ENCODE measurements around the gene PHF23. TPM values are rescaled to one million over a fixed set of nuclear protein-coding genes. Genes with fewer than 3 reads are reported as not detected.

The PHF23 gene
- total RNA-seq, 4 donors from 2014 or later: 23.4 to 32.5 (median 27.9) TPM

- WGBS, 2 donors: 80 to 82% methylated on average over 5 of the region's 5 CpGs
- TF ChIP-seq POLR2A (IDR thresholded peaks at IDR 0.05): no peak
- TF ChIP-seq, protein P1, sequence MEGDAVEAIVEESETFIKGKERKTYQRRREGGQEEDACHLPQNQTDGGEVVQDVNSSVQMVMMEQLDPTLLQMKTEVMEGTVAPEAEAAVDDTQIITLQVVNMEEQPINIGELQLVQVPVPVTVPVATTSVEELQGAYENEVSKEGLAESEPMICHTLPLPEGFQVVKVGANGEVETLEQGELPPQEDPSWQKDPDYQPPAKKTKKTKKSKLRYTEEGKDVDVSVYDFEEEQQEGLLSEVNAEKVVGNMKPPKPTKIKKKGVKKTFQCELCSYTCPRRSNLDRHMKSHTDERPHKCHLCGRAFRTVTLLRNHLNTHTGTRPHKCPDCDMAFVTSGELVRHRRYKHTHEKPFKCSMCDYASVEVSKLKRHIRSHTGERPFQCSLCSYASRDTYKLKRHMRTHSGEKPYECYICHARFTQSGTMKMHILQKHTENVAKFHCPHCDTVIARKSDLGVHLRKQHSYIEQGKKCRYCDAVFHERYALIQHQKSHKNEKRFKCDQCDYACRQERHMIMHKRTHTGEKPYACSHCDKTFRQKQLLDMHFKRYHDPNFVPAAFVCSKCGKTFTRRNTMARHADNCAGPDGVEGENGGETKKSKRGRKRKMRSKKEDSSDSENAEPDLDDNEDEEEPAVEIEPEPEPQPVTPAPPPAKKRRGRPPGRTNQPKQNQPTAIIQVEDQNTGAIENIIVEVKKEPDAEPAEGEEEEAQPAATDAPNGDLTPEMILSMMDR (IDR thresholded peaks at IDR 0.05): no peak
- H3K4me3 ChIP-seq (ENCODE audit: low read depth, poor library complexity, severe bottlenecking): no peak overlapping the region
- no peak for DNase-seq (ENCODE audit: low spot score in 2 of 2)
- intact Hi-C loops (cut with DNase I; ENCODE audit: low total_unique reads): no loop called here
These were observed 7.1 kb downstream of the PHF23 start for GRCh38 chr17:7232114-7232513.

DNA sequence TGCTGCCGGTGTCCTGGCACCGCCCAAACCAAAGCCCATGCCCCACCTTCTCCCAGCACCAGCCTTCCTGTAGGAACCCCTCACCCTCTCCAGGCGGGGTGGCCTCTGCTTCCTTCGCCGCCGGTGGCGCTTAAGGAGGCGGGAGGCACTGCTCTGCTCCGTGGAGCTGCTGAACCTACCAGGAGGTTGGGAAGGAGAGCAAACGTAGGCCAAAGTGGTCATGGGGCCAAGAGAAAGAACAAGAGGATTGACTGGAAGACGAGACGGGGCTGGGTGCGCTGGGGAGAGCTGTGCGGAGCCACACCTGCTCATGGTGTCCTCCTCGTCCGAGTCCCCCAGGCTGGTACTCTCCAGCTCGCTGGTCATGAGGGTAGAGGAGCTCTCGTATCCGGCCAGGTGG lies 9.8 kb downstream of the PHF23 start:
- intact Hi-C loops (cut with DNase I; ENCODE audit: low total_unique reads): no loop called here
- H3K4me3 ChIP-seq (ENCODE audit: low read depth, poor library complexity, severe bottlenecking): no peak overlapping the region
- WGBS, 2 donors: 93 to 96% methylated on average over 16 to 19 of the region's 19 CpGs
- TF ChIP-seq POLR2A (IDR thresholded peaks at IDR 0.05): no peak
- TF ChIP-seq, protein P1 (IDR thresholded peaks at IDR 0.05): no peak
- no peak for DNase-seq (ENCODE audit: low spot score in 2 of 2)

DNA sequence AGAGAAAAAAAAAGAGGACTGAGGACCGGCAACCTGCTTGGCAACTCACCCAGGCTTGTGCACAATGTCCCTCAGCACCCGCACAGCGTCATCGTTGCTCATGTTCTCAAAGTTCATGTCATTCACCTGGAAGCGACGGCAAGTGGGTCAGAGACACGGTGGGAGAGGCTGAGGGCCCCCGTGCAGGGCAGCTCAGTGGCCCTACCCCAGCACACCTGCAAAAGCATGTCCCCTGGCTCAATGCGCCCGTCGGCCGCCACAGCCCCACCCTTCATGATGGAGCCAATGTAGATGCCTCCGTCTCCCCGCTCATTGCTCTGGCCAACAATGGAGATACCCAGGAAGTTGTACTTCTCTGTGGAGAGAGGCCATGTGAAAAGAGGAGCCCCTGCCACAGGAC lies 10.3 kb downstream of the PHF23 start:
- intact Hi-C loops (cut with DNase I; ENCODE audit: low total_unique reads): no loop called here
- 83% methylated on average over 10 to 14 of the region's 14 CpGs for WGBS, 2 donors
- no peak for TF ChIP-seq POLR2A (IDR thresholded peaks at IDR 0.05)
- TF ChIP-seq, protein P1 (IDR thresholded peaks at IDR 0.05): no peak

GRCh38 chr17:7226721-7227710 lies 12.2 kb downstream of the PHF23 start:
- intact Hi-C loops (cut with DNase I; ENCODE audit: low total_unique reads): no loop called here
- TF ChIP-seq, protein P1 (IDR thresholded peaks at IDR 0.05): no peak
- no peak for TF ChIP-seq POLR2A (IDR thresholded peaks at IDR 0.05)
- DNase-seq (ENCODE audit: low spot score in 2 of 2): no peak
- no peak overlapping the region for H3K4me3 ChIP-seq (ENCODE audit: low read depth, poor library complexity, severe bottlenecking)
- 89% methylated on average over 29 to 30 of the region's 31 CpGs for WGBS, 2 donors

More for the DNA sequence above, 10.3 kb downstream of the PHF23 start:
- no peak for DNase-seq (ENCODE audit: low spot score in 2 of 2)
- H3K4me3 ChIP-seq (ENCODE audit: low read depth, poor library complexity, severe bottlenecking): no peak overlapping the region

GRCh38 chr17:7225711-7226331 lies 13.4 kb downstream of the PHF23 start:
- intact Hi-C loops (cut with DNase I; ENCODE audit: low total_unique reads): no loop called here
- no peak for DNase-seq (ENCODE audit: low spot score in 2 of 2)
- WGBS, 2 donors: 85 to 86% methylated on average over 19 to 21 of the region's 21 CpGs
- no peak overlapping the region for H3K4me3 ChIP-seq (ENCODE audit: low read depth, poor library complexity, severe bottlenecking)
- TF ChIP-seq POLR2A (IDR thresholded peaks at IDR 0.05): no peak
- TF ChIP-seq, protein P1 (IDR thresholded peaks at IDR 0.05): no peak
